Keratinocyte (primary cell): ENCODE results near the gene ACP6. TPM values are rescaled to one million over a fixed set of nuclear protein-coding genes. Genes with fewer than 3 reads are reported as not detected.

Experiments used
- DNase-seq: peaks from one replicate; pipeline ENCODE4 v3.0.0-alpha.2; 2011; ENCODE audit warnings: low read depth, missing footprints, low spot score
- FAIRE-seq: peaks from 2 replicates; lab custom pipeline; 2011; peaks lifted over from hg19 to GRCh38; lab: Jason Lieb, UNC
- H2AFZ ChIP-seq: 2 replicates; pipeline ENCODE4 v1.6.0; 2012; ENCODE audit warnings: low read length, control low read depth, inconsistent platforms; ENCODE audit not compliant: control insufficient read depth
- H3K27ac ChIP-seq: 2 replicates; pipeline ENCODE4 v1.5.1; 2011; ENCODE audit warnings: low read length; ENCODE audit not compliant: control insufficient read depth, insufficient read depth
- H3K27me3 ChIP-seq: 3 replicates; pipeline ENCODE4 v1.6.0; 2011; ENCODE audit warnings: low read length; ENCODE audit not compliant: control insufficient read depth, insufficient read depth; ENCODE audit errors: extremely low read depth
- H3K36me3 ChIP-seq, 2 experiments: 2 replicates in 1 of 2; 3 replicates in 1 of 2; pipeline ENCODE4 v1.5.1; 2011; ENCODE audit warnings: low read length in 2 of 2, mild to moderate bottlenecking in 1 of 2; ENCODE audit not compliant: control insufficient read depth in 2 of 2, insufficient read depth in 2 of 2; ENCODE audit errors: extremely low read depth in 1 of 2
- H3K4me1 ChIP-seq: 3 replicates; pipeline ENCODE4 v1.5.1; 2011; ENCODE audit warnings: low read length; ENCODE audit not compliant: control insufficient read depth, insufficient read depth; ENCODE audit errors: extremely low read depth
- H3K4me2 ChIP-seq: 3 replicates; pipeline ENCODE4 v1.6.0; 2011; ENCODE audit warnings: low read depth, low read length; ENCODE audit not compliant: control insufficient read depth, insufficient read depth; ENCODE audit errors: extremely low read depth
- H3K4me3 ChIP-seq, 3 experiments: fragments of 200-600 bp in 1 of 3; sonication (generic) in 1 of 3; 2 replicates in 2 of 3; 3 replicates in 1 of 3; pipeline ENCODE4 v1.5.1; 2011 to 2016; ENCODE audit warnings: low read length in 3 of 3, mild to moderate bottlenecking in 3 of 3, control low read depth in 2 of 3, inconsistent platforms in 1 of 3, low read depth in 1 of 3, mixed read lengths in 1 of 3, mixed run types in 1 of 3, moderate library complexity in 1 of 3; ENCODE audit not compliant: control insufficient read depth in 2 of 3, insufficient read depth in 2 of 3; ENCODE audit errors: extremely low read depth in 1 of 3
- H3K79me2 ChIP-seq: 2 replicates; pipeline ENCODE4 v1.6.0; 2012; ENCODE audit warnings: low read length; ENCODE audit not compliant: control insufficient read depth, insufficient read depth
- H3K9ac ChIP-seq: 3 replicates; pipeline ENCODE4 v1.6.0; 2011; ENCODE audit warnings: low read length; ENCODE audit not compliant: control insufficient read depth, insufficient read depth; ENCODE audit errors: extremely low read depth
- H3K9me1 ChIP-seq: 3 replicates; pipeline ENCODE4 v1.6.0; 2011; ENCODE audit warnings: low read length; ENCODE audit not compliant: control insufficient read depth, insufficient read depth; ENCODE audit errors: extremely low read depth
- H3K9me3 ChIP-seq: 2 replicates; pipeline ENCODE4 v1.5.1; 2012; ENCODE audit warnings: low read depth, low read length; ENCODE audit not compliant: control insufficient read depth
- H4K20me1 ChIP-seq: 3 replicates; pipeline ENCODE4 v1.6.0; 2011; ENCODE audit warnings: low read length; ENCODE audit not compliant: control insufficient read depth, insufficient read depth; ENCODE audit errors: extremely low read depth
- EZH2 ChIP-seq: IDR thresholded peaks from one replicate; pipeline ENCODE4 v1.6.1; 2012; ENCODE audit warnings: inconsistent platforms, mild to moderate bottlenecking, low read length, moderate library complexity
- dilution Hi-C: fragments of 300-500 bp; cut with MboI; formaldehyde crosslinking; loops from one replicate; pipeline ENCODE4 v1.7.0; 2020; ENCODE audit warnings: low sequenced_read_pairs; ENCODE audit not compliant: extremely low pct_ligation_motif_present
- polyA plus RNA-seq, 5 experiments: library from polyadenylated mRNA; depleted of rRNA in 3 of 5; stranded (reverse) in 3 of 5; stranded (forward) in 1 of 5; unstranded in 1 of 5; fragments of >200 nt; gene quantifications; 1 replicate in 1 of 5; 2 replicates in 3 of 5; 3 replicates in 1 of 5; pipeline versions ENCODE4 v1.2.1 to v1.2.3, GENCODE V29; 2011 to 2012; ENCODE audit warnings: missing spikeins in 2 of 5, low read depth in 1 of 5, low replicate concordance in 1 of 5
- TF ChIP-seq, protein P1 (sequence below), 3 experiments: IDR thresholded peaks in 1 of 3; conservative IDR thresholded peaks in 1 of 3; optimal IDR thresholded peaks in 1 of 3; 2 replicates in 2 of 3; 3 replicates in 1 of 3; pipeline versions ENCODE3 to v1.5.1; 2011; ENCODE audit warnings: low read length in 3 of 3, mild to moderate bottlenecking in 3 of 3, moderate library complexity in 2 of 3, control low read depth in 1 of 3, inconsistent platforms in 1 of 3; ENCODE audit not compliant: insufficient read depth in 2 of 3; ENCODE audit errors: extremely low read depth in 1 of 3

The ACP6 gene
- polyA plus RNA-seq, 1 donor (not counting 4 experiments of a cell fraction or from before 2014, with no cell fraction given): 7.4 TPM

DNA sequence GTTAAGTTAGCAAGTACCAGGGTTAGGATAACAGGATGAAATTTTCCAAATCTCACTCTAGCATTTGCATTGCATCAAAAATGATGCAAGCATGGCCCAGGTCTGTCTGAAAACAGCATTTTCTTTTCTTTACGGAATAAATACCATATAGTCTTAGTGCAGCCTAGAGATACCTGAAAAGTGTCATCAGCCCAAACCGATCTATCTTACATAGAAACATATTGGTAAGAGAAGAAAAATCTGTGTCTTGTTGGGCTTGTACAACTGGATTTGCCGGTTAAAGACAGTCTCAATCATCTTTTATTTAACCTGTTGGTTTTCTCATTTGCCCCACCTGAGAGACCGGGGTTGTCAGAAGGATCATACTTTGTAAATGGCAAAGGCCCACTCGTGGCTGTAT is 15.8 kb downstream of the ACP6 start:
- Histone ChIP-seq H3K4me3 (no peak overlapping the region), H3K9me1 (no peaks in the 10 kb centered on the region), H3K9me3 (no peaks in the 10 kb centered on the region), H2AFZ (no peak overlapping the region), H3K79me2 (no peaks in the 10 kb centered on the region), H3K36me3 (peaks cover 4 to 17% of the 10 kb centered on the region in 2 experiments), H3K9ac (no peak overlapping the region), H3K4me1 (no peaks in the 10 kb centered on the region), H4K20me1 (no peaks in the 10 kb centered on the region), H3K4me2 (no peak overlapping the region), H3K27ac (no peak overlapping the region), H3K27me3 (no peaks in the 10 kb centered on the region)
- TF ChIP-seq, protein P1, sequence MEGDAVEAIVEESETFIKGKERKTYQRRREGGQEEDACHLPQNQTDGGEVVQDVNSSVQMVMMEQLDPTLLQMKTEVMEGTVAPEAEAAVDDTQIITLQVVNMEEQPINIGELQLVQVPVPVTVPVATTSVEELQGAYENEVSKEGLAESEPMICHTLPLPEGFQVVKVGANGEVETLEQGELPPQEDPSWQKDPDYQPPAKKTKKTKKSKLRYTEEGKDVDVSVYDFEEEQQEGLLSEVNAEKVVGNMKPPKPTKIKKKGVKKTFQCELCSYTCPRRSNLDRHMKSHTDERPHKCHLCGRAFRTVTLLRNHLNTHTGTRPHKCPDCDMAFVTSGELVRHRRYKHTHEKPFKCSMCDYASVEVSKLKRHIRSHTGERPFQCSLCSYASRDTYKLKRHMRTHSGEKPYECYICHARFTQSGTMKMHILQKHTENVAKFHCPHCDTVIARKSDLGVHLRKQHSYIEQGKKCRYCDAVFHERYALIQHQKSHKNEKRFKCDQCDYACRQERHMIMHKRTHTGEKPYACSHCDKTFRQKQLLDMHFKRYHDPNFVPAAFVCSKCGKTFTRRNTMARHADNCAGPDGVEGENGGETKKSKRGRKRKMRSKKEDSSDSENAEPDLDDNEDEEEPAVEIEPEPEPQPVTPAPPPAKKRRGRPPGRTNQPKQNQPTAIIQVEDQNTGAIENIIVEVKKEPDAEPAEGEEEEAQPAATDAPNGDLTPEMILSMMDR (optimal IDR thresholded peaks at IDR 0.05 in 1 of 3, IDR thresholded peaks at IDR 0.05 in 1 of 3, conservative IDR thresholded peaks at IDR 0.05 in 1 of 3; ENCODE audit: extremely low read depth in 1 of 3, insufficient read depth in 2 of 3, low read length in 3 of 3): no peak
- TF ChIP-seq EZH2: no peak
- dilution Hi-C loops: no loop called here
- FAIRE-seq (no peak), DNase-seq (no peak)

DNA sequence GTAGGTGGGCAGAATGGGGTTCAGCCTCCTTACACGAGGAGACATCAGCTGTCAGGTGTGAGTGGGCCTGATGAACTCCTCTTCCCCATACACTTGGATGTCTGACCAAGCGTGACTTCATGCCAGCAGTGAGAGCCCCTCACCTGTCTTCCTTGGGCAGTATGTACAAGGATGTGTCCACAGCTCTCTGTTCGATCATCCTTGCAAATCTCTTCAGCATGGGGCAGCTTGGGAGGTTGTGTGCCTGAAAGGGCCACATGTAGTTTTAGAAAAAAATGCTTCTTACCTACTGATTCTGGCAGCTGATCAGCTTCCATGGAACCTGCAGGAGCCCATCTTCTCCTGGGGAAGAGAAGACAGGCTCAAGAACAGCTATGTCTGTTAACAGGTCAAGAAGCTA is 18.0 kb downstream of the ACP6 start:
- TF ChIP-seq EZH2: no peak
- TF ChIP-seq, protein P1 (optimal IDR thresholded peaks at IDR 0.05 in 1 of 3, IDR thresholded peaks at IDR 0.05 in 1 of 3, conservative IDR thresholded peaks at IDR 0.05 in 1 of 3; ENCODE audit: extremely low read depth in 1 of 3, insufficient read depth in 2 of 3, low read length in 3 of 3): no peak
- H2AFZ ChIP-seq: no peak overlapping the region
- no peaks in the 10 kb centered on the region for H3K79me2 ChIP-seq
- no peaks in the 10 kb centered on the region for H3K9me1 ChIP-seq
- no peak overlapping the region for H3K4me3 ChIP-seq
- H3K4me2 ChIP-seq: no peak overlapping the region
- no peaks in the 10 kb centered on the region for H3K27me3 ChIP-seq
- H3K9me3 ChIP-seq: no peaks in the 10 kb centered on the region
- H3K27ac ChIP-seq: no peak overlapping the region
- no peaks in the 10 kb centered on the region for H4K20me1 ChIP-seq
- FAIRE-seq (no peak), DNase-seq (no peak)
- peaks cover 4 to 19% of the 10 kb centered on the region in 2 experiments for H3K36me3 ChIP-seq
- dilution Hi-C loops: no loop called here
- H3K4me1 ChIP-seq: no peaks in the 10 kb centered on the region
- H3K9ac ChIP-seq: no peak overlapping the region
